Measurements from ENCODE around the gene SPATS2L. TPM values are rescaled to one million over a fixed set of nuclear protein-coding genes. Genes with fewer than 3 reads are reported as not detected.

Gene SPATS2L
- total and polyA plus RNA-seq, 8 donors: 81.2 to 96.7 (median 91.2) TPM

DNA sequence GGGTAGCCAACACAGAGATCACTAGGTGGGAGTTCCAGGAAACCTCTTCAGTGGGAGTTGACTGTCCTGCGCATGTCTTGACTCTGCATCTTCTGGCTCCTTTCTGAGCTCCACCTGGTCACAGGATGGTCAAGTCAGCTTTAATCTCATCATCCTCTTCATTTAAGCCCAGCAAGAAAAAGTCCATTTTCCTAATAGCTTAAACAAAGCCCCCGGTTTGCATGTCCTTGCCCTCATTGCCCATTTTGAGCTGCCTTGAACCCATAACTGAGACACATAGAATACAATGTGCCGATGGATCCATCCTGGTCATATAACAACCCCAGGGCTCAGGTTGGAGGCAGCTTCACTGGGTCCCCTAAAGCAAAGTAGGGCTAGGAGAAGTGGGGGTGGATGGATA, 40.8 kb downstream of the SPATS2L start:
- no peaks in the 10 kb centered on the region for H3K27me3 ChIP-seq
- no peaks in the 10 kb centered on the region for H3K9me3 ChIP-seq
- DNase-seq (no peak), ATAC-seq (no peak)
- no peaks in the 10 kb centered on the region for H3K36me3 ChIP-seq
- H3K27ac ChIP-seq: no peak overlapping the region
- TF ChIP-seq, protein P1, sequence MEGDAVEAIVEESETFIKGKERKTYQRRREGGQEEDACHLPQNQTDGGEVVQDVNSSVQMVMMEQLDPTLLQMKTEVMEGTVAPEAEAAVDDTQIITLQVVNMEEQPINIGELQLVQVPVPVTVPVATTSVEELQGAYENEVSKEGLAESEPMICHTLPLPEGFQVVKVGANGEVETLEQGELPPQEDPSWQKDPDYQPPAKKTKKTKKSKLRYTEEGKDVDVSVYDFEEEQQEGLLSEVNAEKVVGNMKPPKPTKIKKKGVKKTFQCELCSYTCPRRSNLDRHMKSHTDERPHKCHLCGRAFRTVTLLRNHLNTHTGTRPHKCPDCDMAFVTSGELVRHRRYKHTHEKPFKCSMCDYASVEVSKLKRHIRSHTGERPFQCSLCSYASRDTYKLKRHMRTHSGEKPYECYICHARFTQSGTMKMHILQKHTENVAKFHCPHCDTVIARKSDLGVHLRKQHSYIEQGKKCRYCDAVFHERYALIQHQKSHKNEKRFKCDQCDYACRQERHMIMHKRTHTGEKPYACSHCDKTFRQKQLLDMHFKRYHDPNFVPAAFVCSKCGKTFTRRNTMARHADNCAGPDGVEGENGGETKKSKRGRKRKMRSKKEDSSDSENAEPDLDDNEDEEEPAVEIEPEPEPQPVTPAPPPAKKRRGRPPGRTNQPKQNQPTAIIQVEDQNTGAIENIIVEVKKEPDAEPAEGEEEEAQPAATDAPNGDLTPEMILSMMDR (IDR thresholded peaks at IDR 0.05): no peak
- peaks cover 0 to 5% of the 10 kb centered on the region in 2 donors for H3K4me1 ChIP-seq
- H3K4me3 ChIP-seq: no peak overlapping the region
- intact Hi-C loops (cut with DNase I): no loop called here

DNA sequence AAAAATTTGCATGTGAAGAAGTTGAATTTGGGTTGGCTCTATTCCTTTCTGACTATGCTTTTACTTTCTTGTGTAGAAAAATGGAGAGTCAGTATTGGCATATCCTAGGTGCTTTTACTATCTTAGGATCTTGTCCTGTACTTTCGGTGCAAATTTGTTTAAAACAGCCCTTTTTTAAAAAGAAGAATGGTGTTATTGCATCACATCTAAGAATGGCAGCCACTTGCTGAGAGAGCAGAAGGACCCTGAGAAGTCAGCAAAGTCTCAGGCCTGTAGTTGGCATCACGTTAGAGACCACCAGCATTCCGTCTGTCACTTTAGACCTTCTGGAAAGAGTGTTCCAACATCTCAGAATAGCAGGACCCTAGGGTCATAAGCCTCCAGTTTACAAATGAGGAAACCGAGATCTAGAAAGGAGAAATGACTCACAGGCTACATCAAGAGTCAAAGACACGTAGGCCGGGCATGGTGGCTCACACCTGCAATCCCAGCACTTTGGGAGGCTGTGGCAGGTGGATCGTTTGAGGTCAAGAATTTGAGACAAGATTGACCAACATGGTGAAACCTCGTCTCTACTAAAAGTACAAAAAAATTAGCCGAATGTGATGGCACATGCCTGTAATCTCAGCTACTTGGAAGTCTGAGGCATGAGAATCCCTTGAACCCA, 42.5 kb downstream of the SPATS2L start:
- no peak overlapping the region for H3K4me3 ChIP-seq
- H3K27me3 ChIP-seq: no peaks in the 10 kb centered on the region
- H3K9me3 ChIP-seq: no peaks in the 10 kb centered on the region
- DNase-seq: no peak
- no peaks in the 10 kb centered on the region for H3K36me3 ChIP-seq
- H3K27ac ChIP-seq: no peak overlapping the region
- no peak for ATAC-seq
- peaks cover 0 to 5% of the 10 kb centered on the region in 2 donors for H3K4me1 ChIP-seq
- TF ChIP-seq, protein P1 (IDR thresholded peaks at IDR 0.05): no peak
- intact Hi-C loops (cut with DNase I): no loop called here

DNA sequence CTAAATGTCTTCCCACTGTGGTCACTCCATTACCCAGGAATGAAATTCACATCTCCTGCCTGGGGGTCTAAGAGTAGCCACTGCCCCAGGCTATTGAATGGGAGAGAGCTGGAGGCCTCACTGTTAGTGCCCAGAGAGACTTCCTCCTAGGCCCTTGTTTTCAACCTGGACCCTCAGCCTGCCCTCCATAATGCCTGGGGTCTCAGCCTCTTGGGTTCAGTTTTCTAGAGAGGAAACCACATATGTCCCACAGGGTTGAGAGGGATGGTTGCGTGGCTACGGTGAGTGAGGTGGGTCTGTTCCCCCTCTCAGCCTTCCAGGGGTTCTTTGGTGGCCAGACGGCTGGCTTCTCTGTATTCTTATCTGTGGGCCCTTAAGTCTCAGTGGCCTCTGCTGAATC, 43.4 kb downstream of the SPATS2L start:
- no peak for ATAC-seq
- H3K4me3 ChIP-seq: no peak overlapping the region
- peaks cover 0 to 5% of the 10 kb centered on the region in 2 donors for H3K4me1 ChIP-seq
- DNase-seq: no peak
- intact Hi-C loops (cut with DNase I): no loop called here
- no peaks in the 10 kb centered on the region for H3K9me3 ChIP-seq
- H3K27ac ChIP-seq: no peak overlapping the region
- H3K27me3 ChIP-seq: no peaks in the 10 kb centered on the region
- TF ChIP-seq, protein P1 (IDR thresholded peaks at IDR 0.05): no peak
- H3K36me3 ChIP-seq: no peaks in the 10 kb centered on the region

DNA sequence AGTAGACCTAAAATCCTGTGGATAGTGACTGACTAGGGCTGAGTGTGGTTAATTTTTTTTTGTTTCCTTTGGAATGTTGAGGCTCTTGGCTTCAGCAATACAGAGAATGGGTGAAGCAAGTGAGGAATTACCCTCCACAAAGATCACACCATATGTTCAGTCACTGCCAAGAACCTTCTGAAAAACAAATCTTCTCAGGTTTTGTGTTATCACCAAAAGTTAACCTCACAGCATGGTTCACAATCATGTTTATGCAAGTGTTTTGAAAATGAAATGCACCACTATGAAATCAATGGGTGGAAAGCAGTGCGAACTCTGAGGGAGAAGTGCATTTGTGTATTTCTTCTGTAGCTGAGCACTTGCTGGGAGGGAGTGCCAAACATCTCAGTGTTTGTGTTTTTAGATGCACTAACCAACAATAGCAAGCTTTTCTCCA, 44.4 kb downstream of the SPATS2L start:
- TF ChIP-seq, protein P1 (IDR thresholded peaks at IDR 0.05): no peak
- intact Hi-C loops (cut with DNase I): no loop called here
- Histone ChIP-seq H3K27ac (no peak overlapping the region), H3K27me3 (no peaks in the 10 kb centered on the region), H3K4me3 (no peak overlapping the region), H3K4me1 (peaks cover 0 to 5% of the 10 kb centered on the region in 2 donors), H3K36me3 (no peaks in the 10 kb centered on the region), H3K9me3 (no peaks in the 10 kb centered on the region)
- DNase-seq (no peak), ATAC-seq (no peak)

DNA sequence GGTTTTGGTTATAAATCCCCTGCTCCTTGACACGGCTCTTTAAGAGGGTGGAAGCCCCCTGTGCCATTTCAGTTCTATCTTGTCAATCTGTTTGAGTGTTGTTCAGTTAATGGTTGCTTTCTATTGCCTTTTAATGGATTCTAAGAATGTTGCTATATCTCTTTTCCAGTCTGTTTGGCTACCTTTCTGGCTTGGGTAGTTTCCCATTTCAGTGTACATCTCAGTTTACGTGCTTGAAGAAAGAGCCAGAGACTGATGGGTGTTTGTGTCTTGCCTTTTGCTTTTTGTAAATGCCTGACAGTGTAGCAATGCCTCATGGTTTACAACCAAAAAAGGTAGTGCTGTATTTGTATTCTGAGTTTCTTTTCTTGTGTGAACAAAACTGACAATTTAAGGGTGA, 45.3 kb downstream of the SPATS2L start:
- no peaks in the 10 kb centered on the region for H3K27me3 ChIP-seq
- ATAC-seq: no peak
- TF ChIP-seq, protein P1 (IDR thresholded peaks at IDR 0.05): no peak
- no peak for DNase-seq
- intact Hi-C loops (cut with DNase I): no loop called here
- no peak overlapping the region for H3K4me3 ChIP-seq
- peaks cover 0 to 5% of the 10 kb centered on the region in 2 donors for H3K4me1 ChIP-seq
- no peaks in the 10 kb centered on the region for H3K9me3 ChIP-seq
- H3K36me3 ChIP-seq: no peaks in the 10 kb centered on the region
- H3K27ac ChIP-seq: no peak overlapping the region
